Mesenteric fat pad (tissue), 1 donor: ENCODE measurements around the gene YES1. TPM values are rescaled to one million over a fixed set of nuclear protein-coding genes. Genes with fewer than 3 reads are reported as not detected.
"Not testable (repeated sequence)": the region's sequence is repeated elsewhere in the genome, so short reads cannot be mapped to it uniquely, and the experiment has no call there.

Source experiments
- DNase-seq: peaks from one replicate; pipeline ENCODE4 v3.0.0-alpha.2; 2020; ENCODE audit warnings: low spot score
- total RNA-seq: library from RNA; stranded (reverse); fragmentation: NEBNext Ultra II Directional; extraction: Animal tissue kit (Norgen Biotek cat#: 25700); gene quantifications from one replicate; pipeline ENCODE4 v1.2.1, GENCODE V29; 2021
- donor health status: DM: yes; HTN: yes; CAD: no.

The YES1 gene
- total RNA-seq, 1 donor from 2014 or later = 54.3 TPM

DNA sequence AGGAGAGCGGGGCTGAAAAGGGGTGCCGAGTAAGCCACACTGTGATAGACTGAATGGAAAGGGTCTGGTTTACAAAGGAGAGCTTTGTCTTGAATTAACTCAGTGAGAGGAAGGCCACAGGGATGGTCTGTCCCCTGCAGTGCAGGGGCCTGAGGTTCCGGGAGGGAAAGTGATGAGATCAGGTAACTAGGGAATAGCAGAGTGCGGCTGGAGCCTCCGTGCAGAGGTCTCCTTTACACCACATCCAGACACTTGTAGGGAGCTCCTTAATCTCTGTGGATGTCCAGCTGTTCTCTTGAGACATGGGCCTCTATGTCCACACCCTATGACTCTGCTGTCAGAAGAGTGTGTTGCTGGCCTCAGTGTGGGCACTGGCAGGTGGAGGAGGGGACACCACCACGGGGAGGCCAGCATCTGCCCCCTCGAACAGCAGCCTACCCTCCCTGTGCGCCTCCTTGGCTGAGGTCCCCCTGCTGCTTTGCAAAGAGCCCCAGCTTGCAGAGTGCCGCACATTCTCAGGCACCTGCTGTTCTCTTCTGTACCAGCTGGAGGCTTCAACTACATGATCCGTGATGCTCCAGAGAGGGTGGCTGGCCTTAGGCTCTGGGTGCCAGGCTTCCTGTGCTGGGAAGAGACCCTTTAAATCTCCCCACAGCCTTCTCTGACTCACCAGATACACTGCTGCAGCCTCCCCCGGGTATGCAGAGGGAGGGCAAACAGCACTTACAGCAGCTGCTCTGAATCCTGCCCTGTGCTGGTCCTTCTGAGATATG lies 125.5 kb downstream of the YES1 start:
- DNase-seq = no peak

DNA sequence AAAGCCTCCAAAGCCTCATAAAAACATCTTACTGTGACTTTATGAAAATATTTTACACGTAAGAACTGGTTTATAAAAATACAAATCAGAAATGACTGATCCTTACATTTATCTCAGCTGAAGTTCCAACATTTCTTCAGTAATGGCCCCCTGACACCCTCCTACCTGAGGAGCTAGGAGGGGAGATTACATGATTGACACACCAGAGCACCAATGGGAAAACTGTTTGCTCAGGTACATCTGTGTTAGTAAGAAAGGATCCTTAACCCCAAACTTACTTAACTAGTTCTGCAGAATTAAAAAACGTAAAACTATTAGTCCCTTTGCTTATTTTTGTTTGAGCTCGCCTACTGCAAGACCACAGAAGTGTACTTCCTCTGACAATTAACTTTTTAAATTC lies 126.6 kb downstream of the YES1 start:
- DNase-seq = no peak

DNA sequence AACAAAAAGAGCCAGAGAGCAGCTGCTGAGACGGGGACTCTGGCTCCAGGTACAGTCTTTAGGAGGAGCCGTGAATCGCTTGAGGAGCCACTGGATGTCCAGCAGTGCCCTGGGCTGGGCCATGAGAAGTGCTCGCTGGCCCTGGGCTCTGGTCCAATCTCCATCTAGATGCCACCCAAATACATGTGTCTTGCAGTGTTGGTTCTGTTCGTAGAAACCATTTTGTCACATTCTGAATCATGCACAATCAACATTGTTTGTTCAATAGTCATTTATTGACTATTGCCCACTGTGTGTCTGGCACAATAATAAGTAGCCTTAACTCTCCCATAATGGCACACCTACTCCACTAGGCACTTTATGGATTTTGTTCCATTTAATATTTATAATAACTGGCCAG lies 128.5 kb downstream of the YES1 start:
- DNase-seq = no peak

DNA sequence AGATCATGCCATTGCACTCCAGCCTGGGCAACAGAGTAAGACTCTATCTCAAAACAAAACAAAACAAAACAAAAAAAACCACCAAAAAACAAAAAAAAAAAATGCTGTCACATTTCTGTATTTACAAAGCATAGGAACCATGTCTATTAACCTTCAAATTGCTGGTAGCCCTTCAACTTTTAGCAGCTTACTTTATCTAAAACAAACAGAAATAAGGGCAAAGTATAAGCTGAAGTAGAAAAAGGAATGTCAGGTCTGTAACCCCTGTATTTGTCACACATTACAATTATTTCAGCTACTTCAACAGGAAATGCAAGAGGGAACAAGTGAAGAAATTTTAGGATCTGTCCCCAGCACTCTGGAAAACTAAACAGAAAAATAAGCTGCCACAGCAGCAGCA lies 129.2 kb downstream of the YES1 start:
- DNase-seq = no peak

DNA sequence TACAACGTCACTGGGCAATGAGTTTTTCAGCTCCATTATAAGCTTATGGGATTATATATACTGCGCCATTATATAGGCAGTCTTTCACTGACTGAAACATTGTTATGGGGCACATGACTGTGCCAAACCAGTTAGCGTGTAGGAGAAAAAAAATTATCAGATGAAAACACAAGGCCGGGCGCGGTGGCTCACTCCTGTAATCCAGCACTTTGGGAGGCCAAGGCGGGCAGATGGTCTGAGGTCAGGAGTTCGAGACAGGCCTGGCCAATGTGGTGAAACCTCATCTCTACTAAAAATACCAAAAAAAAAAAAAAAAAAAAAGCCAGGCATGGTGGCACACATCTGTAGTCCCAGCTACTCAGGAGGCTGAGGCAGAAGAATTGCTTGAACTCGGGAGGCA lies 129.6 kb downstream of the YES1 start:
- not testable (repeated sequence) for DNase-seq

DNA sequence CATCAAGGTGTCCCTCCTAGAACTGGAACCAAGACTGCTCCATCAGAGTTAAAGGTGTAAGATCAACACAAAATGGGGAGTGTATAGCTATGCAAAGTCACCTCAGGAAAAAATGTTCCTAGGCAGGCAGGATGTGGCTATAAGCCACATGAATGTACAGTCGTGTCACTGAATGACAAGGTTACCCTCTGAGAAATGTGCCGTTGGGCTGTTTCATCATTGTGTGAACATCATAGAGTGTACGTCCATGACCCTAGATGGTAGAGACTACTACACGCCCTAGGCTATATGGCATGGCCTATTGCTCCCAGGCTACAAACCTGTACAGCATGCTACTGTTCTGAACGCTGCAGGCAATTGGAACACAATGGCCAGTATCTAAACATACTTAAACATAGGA lies 130.1 kb downstream of the YES1 start:
- DNase-seq = no peak

DNA sequence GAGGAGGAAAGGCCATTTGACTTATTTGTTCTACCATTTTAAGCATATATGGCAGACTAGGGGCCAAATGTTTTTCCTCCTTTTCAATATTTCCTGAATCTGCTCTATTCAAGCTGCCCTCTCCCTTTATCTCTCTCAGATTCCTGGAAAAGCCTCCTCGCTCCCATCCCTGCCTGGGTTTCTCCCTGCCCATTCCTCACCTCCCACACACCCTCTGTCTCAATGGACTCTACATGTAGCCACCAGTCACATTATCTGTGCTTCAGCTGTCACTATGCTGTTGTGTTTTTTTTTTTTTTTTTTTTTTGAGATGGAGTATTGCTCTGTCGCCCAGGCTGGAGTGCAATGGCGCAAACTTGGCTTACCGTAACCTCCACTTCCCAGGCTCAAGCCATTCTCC lies 131.7 kb downstream of the YES1 start:
- no peak for DNase-seq

DNA sequence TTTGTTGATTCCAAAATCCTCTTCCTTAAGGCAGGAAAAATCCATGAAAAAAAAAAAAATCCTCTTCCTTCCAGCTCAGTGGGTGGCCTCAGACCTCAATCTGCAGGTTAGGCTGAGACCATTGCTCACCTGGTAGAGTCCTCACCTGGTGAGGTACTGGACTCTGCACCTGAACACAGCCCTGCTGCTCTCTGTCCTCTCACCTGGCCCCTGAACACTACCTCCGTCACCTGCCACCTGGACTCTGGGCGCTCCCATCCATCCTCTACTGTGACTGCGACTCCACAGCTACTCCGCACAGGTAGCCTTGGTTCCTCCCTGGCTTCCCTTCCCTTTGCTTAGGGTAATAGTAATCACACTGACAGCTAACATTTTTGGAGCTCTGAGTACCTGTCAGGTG lies 132.5 kb downstream of the YES1 start:
- no peak for DNase-seq

DNA sequence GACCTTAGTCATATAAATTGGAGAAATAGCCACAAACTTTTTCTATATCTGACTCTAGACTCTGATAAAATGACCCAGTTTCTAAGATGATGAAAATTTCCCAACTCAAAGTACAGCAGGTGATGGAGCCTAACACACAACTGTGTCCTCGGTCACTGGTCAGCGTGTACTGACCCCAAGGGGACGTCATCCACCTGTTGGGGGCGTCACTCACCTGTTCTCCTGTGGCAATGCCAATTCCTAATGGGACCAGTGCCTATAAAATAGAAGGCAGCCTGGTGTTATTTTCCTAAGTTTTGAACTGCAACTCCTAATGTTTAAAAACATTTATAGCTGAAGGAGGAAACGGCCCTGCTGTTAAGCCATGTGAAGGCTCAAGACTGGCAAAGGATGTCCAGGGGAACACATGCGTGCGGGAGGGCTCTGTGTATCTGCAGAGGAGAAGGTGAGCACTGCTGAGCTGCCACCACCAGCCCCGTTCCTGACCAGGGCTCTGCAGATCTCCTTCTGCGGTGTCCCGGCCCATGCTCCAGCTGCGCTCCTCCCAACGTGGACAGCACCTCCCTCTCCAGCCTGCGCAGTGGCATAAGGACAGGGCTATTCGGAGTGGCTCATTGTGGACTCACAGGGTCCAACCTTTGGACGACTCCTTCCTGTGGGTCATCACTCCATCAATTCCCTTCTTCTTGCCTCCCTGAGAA lies 133.4 kb downstream of the YES1 start:
- DNase-seq = no peak

DNA sequence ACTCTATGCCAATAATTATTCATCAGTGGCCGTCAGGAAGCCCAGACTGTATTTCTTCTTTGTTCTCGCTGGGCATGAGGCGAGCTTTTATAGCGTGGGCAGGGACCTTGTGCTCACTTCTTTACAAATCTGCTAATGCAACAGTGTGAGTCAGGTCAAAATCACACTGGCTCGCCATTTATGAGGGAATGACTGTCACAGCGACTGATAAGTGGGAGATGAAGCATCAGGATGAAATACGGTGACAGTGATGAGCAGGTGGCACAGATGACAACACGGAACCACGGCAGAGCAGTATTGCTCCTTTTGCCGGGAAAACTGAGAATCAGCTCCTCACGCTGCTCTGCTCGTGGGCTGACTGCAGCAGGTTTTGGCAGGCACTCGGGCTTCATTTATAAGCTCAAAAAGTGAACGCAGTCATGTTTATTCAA lies 134.1 kb downstream of the YES1 start:
- no peak for DNase-seq

DNA sequence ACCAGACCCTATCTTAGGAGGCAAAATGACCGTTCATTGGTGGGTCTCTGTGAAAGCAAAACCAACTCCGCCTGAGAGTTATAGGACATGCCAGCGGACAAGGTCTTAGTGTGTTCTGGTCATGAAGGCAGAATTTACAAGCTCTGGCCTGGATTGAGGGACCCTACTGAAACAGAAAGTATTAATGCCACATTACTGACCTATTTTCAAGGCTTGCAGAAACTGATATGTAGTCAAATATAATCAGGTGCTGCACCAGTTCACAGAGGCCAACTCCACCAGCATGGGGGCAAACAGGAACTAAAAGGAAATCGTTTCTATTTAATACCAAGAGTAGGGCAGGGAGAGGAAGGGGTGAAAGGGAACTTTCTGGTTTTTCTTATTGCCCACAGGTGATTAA lies 134.9 kb downstream of the YES1 start:
- DNase-seq = no peak

DNA sequence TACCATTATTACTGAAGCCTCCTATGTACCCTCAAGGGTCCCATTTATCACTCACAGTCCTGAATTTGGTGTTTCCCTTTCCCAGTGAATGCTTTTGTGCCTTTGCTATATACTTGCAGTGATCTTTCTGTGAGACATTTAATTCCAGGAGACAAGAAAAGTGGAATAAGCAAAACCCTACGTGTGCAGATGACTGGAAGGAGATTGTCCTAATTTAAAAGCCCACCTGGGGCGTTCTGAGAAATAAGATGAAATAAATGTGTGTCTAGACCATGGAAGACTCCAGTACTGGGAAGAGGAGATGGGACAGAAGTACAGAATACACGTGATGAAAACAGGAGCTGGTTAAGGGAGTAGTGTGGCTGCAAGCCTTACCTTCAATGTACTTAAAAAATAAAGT lies 135.3 kb downstream of the YES1 start:
- DNase-seq = no peak

DNA sequence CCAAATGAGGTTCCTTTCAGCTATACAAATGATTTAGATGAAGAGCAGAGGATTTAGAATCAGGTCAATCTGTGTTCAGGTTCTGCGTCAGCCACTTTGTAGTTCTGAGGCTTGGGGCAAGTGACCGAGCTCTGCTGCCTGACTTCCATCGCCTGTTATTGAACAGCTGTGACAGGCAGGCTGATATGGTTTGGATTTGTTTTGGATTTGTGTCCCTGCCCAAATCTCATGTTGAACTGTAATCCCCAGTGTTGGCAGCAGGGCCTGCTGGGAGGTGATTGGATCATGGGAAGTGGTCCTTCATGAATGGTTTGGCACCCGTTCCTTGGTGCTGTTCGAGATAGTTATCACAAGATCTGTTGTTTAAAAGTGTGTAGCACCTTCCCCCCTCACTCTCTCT lies 136.0 kb downstream of the YES1 start:
- DNase-seq = no peak

DNA sequence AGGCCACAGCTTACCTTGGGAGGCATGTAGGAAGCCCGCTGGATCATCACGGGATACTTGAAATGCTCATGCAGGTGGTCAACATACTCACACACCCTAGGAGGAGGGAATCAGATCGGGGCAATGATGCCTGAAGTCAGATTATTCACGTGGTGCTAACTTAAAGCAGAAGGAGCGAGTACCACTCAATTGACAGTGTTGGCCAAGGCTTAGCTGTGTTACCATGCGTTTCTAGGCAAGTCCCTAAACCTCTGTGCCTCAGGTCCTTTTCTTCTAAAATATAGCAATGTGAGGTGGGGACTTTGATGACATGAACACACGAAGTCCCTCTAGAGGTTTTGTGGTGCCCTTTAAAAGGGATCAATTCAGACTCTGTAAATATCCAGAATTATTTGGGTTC lies 136.7 kb downstream of the YES1 start:
- DNase-seq = no peak

DNA sequence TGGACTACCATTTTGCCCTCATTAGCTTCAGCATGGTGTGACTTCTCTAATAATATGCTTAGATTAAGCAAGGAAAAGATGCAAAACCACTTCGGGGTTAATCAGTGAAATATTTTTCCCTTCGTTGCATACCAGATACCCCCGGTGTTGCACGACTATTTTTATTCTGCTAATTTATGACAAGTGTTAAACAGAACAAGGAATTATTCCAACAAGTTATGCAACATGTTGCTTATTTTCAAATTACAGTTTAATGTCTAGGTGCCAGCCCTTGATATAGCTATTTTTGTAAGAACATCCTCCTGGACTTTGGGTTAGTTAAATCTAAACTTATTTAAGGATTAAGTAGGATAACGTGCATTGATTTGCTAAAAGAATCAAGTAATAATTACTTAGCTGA lies 138.3 kb downstream of the YES1 start:
- no peak for DNase-seq

DNA sequence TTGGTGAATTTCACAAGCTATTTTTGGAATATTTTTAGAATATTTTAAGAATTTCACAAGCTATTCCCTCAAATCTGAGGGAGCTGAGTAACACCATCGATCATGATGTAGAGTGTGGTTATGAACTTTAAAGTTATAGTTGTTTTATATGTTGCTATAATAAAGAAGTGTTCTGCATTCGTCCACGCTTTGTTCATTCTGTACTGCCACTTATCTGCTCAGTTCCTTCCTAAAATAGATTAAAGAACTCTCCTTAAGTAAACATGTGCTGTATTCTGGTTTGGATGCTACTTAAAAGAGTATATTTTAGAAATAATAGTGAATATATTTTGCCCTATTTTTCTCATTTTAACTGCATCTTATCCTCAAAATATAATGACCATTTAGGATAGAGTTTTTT lies 138.7 kb downstream of the YES1 start:
- DNase-seq = no peak

Other genes with a start within 250 kb of the YES1 start
- gene CETN1, start 231.9 kb downstream of the YES1 start, total RNA-seq = not detected
- not detected for gene CLUL1, start 215.3 kb downstream of the YES1 start, total RNA-seq
- gene TYMS, start 154.6 kb downstream of the YES1 start, total RNA-seq = 1.2 TPM
- 54.5 TPM for gene ENOSF1, start 99.6 kb downstream of the YES1 start, total RNA-seq
- gene ADCYAP1, start 92.6 kb upstream of the YES1 start, total RNA-seq = 0.55 TPM